Natural killer cell (primary cell): ENCODE data around the gene SMARCC1. TPM values are rescaled to one million over a fixed set of nuclear protein-coding genes. Genes with fewer than 3 reads are reported as not detected.

Experiments
- ATAC-seq, 3 donors: fragments of 150-1000 bp in 2 of 3; fragments of 200-7000 bp in 1 of 3; cut with Tn5 transposase; 1 replicate in 1 of 3; 2 replicates in 2 of 3; pipeline ENCODE4 v1.10.0; 2021; ENCODE audit warnings: mild to moderate bottlenecking in 2 of 3, moderate library complexity in 2 of 3
- DNase-seq, 2 donors: peaks; one replicate each; pipeline versions ENCODE4 v3.0.0 to v3.0.0-alpha.2; 2013 to 2021; ENCODE audit warnings: mixed read lengths in 1 of 2
- H3K27ac ChIP-seq: one replicate; pipeline ENCODE4 v1.5.1; 2013; ENCODE audit warnings: mild to moderate bottlenecking, low read length
- H3K27me3 ChIP-seq: one replicate; pipeline ENCODE4 v1.6.1; 2013; ENCODE audit warnings: low read length; ENCODE audit not compliant: control insufficient read depth, insufficient read depth
- H3K36me3 ChIP-seq: one replicate; pipeline ENCODE4 v1.6.1; 2013; ENCODE audit warnings: low read length; ENCODE audit not compliant: control insufficient read depth, insufficient read depth
- H3K4me1 ChIP-seq: one replicate; pipeline ENCODE4 v1.6.1; 2013; ENCODE audit warnings: low read length; ENCODE audit not compliant: control insufficient read depth, insufficient read depth
- H3K4me3 ChIP-seq: one replicate; pipeline ENCODE4 v1.5.1; 2013; ENCODE audit warnings: low read length
- H3K9me3 ChIP-seq: one replicate; pipeline ENCODE4 v1.6.1; 2013; ENCODE audit warnings: low read length; ENCODE audit not compliant: control insufficient read depth, insufficient read depth
- H3K27ac Mint-ChIP-seq, 2 donors: one replicate each; pipeline ENCODE4 v1.8.0; 2022; ENCODE audit warnings: mild to moderate bottlenecking in 2 of 2, mixed read lengths in 2 of 2, moderate library complexity in 1 of 2
- H3K27me3 Mint-ChIP-seq, 2 donors: one replicate each; pipeline ENCODE4 v1.8.0; 2022; ENCODE audit warnings: low read depth in 2 of 2, mixed read lengths in 2 of 2
- H3K36me3 Mint-ChIP-seq: one replicate; pipeline ENCODE4 v1.8.0; 2022; ENCODE audit warnings: mixed read lengths
- H3K4me1 Mint-ChIP-seq, 2 donors: one replicate each; pipeline ENCODE4 v1.8.0; 2022; ENCODE audit warnings: mixed read lengths in 2 of 2
- H3K4me3 Mint-ChIP-seq: one replicate; pipeline ENCODE4 v1.8.0; 2022; ENCODE audit warnings: mild to moderate bottlenecking, moderate library complexity, mixed read lengths
- H3K9me3 Mint-ChIP-seq, 2 donors: one replicate each; pipeline ENCODE4 v1.8.0; 2022; ENCODE audit warnings: mixed read lengths in 2 of 2
- WGBS: methylation state at CpG from one replicate; pipeline ENCODE4 v1.1.7; 2013; ENCODE audit warnings: missing lambda C conversion rate; ENCODE audit not compliant: insufficient coverage; 5-methylcytosine and 5-hydroxymethylcytosine counted together
- intact Hi-C: fragments of 100-400 bp; cut with micrococcal nuclease; formaldehyde crosslinking; loops from one replicate; pipeline ENCODE4 v1.14.2; 2022
- total RNA-seq, 4 donors: library from RNA; stranded (reverse); fragments of 120-200 nt in 1 of 4; gene quantifications; one replicate each; pipeline versions ENCODE4 v1.2.3 to v1.2.4, GENCODE V29; 2013 to 2022
- TF ChIP-seq, protein P1 (sequence below): fragments of 200-600 bp; IDR thresholded peaks from one replicate; pipeline ENCODE4 v1.8.0; 2022; ENCODE audit warnings: antibody characterized with exemption

SMARCC1 gene
- total RNA-seq, 3 donors from 2014 or later (not counting 1 experiment from before 2014, with no cell fraction given): 96.1 to 108 (median 102) TPM

DNA sequence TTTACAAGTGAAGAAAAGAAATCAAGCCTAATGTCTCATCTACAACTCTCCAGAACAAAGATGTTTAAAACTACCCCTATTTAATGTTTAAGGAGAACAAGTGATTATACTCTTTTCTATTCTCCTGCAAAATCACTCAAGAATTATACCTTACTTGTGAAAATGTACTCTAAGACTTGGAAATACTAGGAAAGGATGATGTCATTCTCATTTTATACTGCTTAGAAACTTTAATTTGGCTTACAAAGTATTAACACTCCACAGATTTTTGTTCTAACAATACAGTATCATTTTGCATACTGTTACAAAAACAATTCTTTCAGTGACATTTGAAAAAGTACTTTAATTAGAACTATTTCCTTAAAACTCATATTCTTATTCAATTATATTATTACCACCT, 89.5 kb downstream of the SMARCC1 start:
- ATAC-seq (no peak), DNase-seq (no peak)
- Mint-ChIP-seq H3K4me3 (no peak overlapping the region), H3K27me3 (no peaks in the 10 kb centered on the region), H3K27ac (no peak overlapping the region), H3K36me3 (peaks cover 14% of the 10 kb centered on the region), H3K4me1 (no peaks in the 10 kb centered on the region), H3K9me3 (no peaks in the 10 kb centered on the region)
- H3K9me3 ChIP-seq: no peaks in the 10 kb centered on the region
- intact Hi-C loops: no loop called here
- no peaks in the 10 kb centered on the region for H3K27me3 ChIP-seq
- H3K4me1 ChIP-seq: no peaks in the 10 kb centered on the region
- TF ChIP-seq, protein P1, sequence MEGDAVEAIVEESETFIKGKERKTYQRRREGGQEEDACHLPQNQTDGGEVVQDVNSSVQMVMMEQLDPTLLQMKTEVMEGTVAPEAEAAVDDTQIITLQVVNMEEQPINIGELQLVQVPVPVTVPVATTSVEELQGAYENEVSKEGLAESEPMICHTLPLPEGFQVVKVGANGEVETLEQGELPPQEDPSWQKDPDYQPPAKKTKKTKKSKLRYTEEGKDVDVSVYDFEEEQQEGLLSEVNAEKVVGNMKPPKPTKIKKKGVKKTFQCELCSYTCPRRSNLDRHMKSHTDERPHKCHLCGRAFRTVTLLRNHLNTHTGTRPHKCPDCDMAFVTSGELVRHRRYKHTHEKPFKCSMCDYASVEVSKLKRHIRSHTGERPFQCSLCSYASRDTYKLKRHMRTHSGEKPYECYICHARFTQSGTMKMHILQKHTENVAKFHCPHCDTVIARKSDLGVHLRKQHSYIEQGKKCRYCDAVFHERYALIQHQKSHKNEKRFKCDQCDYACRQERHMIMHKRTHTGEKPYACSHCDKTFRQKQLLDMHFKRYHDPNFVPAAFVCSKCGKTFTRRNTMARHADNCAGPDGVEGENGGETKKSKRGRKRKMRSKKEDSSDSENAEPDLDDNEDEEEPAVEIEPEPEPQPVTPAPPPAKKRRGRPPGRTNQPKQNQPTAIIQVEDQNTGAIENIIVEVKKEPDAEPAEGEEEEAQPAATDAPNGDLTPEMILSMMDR: no peak
- no peak overlapping the region for H3K27ac ChIP-seq
- H3K36me3 ChIP-seq: peaks cover 73% of the 10 kb centered on the region
- H3K4me3 ChIP-seq: no peak overlapping the region

DNA sequence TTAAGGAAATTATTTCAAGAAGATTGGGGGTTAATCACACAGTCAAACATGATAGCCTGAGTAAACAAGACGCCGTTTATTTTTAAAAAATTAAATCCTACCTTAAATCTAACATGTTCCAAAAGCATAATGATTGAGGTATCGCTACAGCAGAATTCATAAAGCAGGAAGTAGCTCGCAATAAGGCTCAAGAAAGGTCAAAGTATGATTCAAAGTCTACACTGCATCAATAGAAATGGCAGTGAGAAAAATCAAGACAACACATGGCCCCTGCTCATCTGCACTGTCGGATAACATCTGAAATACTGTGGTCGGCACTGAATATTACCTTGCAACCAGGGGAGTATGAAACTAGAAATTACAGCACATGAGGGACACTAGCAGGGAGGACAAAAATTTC, 93.2 kb downstream of the SMARCC1 start:
- H3K36me3 Mint-ChIP-seq: peaks cover 24% of the 10 kb centered on the region
- H3K4me3 Mint-ChIP-seq: no peak overlapping the region
- H3K27ac Mint-ChIP-seq: no peak overlapping the region
- H3K4me1 Mint-ChIP-seq: no peaks in the 10 kb centered on the region
- TF ChIP-seq, protein P1: no peak
- Histone ChIP-seq H3K27ac (no peak overlapping the region), H3K36me3 (peaks cover 72% of the 10 kb centered on the region), H3K4me3 (no peak overlapping the region), H3K9me3 (no peaks in the 10 kb centered on the region), H3K4me1 (no peaks in the 10 kb centered on the region), H3K27me3 (no peaks in the 10 kb centered on the region)
- no peaks in the 10 kb centered on the region for H3K9me3 Mint-ChIP-seq
- no peak for DNase-seq
- no peaks in the 10 kb centered on the region for H3K27me3 Mint-ChIP-seq
- ATAC-seq: no peak
- 96% methylated on average over 6 of the region's 6 CpGs for WGBS
- intact Hi-C loops: no loop called here

DNA sequence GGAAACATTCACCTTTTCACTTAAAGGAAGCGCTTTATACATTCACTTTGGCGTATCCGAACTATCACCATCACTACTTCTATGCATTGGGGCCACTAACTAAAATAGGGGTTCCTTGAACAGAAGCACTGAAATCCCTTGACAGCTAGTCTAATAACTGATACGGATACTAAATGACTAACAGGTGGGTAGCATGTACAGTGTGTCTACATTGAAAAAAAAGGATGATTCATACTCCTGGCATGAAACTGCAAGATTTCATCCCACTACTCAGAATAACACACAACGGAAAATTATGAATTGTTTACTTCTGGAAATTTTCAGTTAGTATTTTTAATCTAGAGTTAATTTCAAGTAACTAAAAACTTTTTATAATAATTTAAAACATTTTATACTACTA, 96.7 kb downstream of the SMARCC1 start:
- Histone ChIP-seq H3K27ac (no peak overlapping the region), H3K36me3 (peaks cover 66% of the 10 kb centered on the region), H3K9me3 (no peaks in the 10 kb centered on the region), H3K4me3 (no peak overlapping the region), H3K4me1 (no peaks in the 10 kb centered on the region), H3K27me3 (no peaks in the 10 kb centered on the region)
- H3K9me3 Mint-ChIP-seq: no peaks in the 10 kb centered on the region
- 98% methylated on average over 3 of the region's 5 CpGs for WGBS
- no peak overlapping the region for H3K27ac Mint-ChIP-seq
- no peaks in the 10 kb centered on the region for H3K27me3 Mint-ChIP-seq
- DNase-seq (no peak), ATAC-seq (no peak)
- peaks cover 30% of the 10 kb centered on the region for H3K36me3 Mint-ChIP-seq
- intact Hi-C loops: no loop called here
- H3K4me1 Mint-ChIP-seq: no peaks in the 10 kb centered on the region
- H3K4me3 Mint-ChIP-seq: no peak overlapping the region
- TF ChIP-seq, protein P1: no peak

DNA sequence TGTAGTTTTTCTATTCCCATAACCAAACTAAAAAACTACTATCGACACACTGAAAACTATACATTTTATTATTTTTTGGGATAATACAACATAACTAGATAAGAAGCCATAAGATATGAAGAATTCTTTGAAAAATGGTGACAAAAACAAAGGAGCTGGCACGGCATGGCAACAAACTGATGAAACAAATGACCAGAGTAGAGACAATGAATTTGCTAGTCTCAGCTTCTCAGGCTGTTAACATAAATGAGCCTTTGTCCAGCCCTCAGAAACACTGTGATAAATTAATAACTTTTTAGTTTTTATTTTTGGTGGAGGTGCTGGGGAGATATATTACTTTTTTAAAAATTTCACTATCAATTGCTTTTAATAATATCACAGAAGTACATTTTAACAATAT, 100.7 kb downstream of the SMARCC1 start:
- H3K4me3 Mint-ChIP-seq: no peak overlapping the region
- DNase-seq (no peak), ATAC-seq (no peak)
- no peak overlapping the region for H3K27ac Mint-ChIP-seq
- H3K36me3 ChIP-seq: peaks cover 74% of the 10 kb centered on the region
- H3K4me1 Mint-ChIP-seq: peaks cover 0 to 7% of the 10 kb centered on the region in 2 donors
- no peaks in the 10 kb centered on the region for H3K27me3 ChIP-seq
- H3K4me1 ChIP-seq: no peaks in the 10 kb centered on the region
- 100% methylated on average over 1 of the region's 2 CpGs for whole genome bisulfite sequencing
- TF ChIP-seq, protein P1: no peak
- H3K9me3 Mint-ChIP-seq: no peaks in the 10 kb centered on the region
- H3K27ac ChIP-seq: no peak overlapping the region
- H3K27me3 Mint-ChIP-seq: no peaks in the 10 kb centered on the region
- H3K4me3 ChIP-seq: no peak overlapping the region
- intact Hi-C loops: no loop called here
- H3K9me3 ChIP-seq: no peaks in the 10 kb centered on the region
- H3K36me3 Mint-ChIP-seq: peaks cover 32% of the 10 kb centered on the region
